GM21737 (cell line): ENCODE measurements around the gene SIL1.
"Not testable (repeated sequence)": the region's sequence is repeated elsewhere in the genome, so short reads cannot be mapped to it uniquely, and the experiment has no call there.

Experiments
- ATAC-seq: cut with Tn5 transposase; IDR thresholded peaks from one replicate; pipeline ENCODE4 v1.9.1; 2021; ENCODE audit warnings: mild to moderate bottlenecking, moderate library complexity; ENCODE audit not compliant: unreplicated experiment

Gene SIL1

GRCh38 chr5:138930371-138931097 lies 267.6 kb downstream of the SIL1 start:
- ATAC-seq: no peak

- ATAC-seq: no peak
Measured at GRCh38 chr5:138929571-138929955, 268.6 kb downstream of the SIL1 start.

GRCh38 chr5:138927979-138928378 lies 270.2 kb downstream of the SIL1 start:
- ATAC-seq: no peak

GRCh38 chr5:138927544-138927943 lies 270.6 kb downstream of the SIL1 start:
- ATAC-seq: no peak

- ATAC-seq: no peak
Measured at GRCh38 chr5:138926688-138927448, 271.3 kb downstream of the SIL1 start.

- ATAC-seq: no peak
Measured at GRCh38 chr5:138926257-138926656, 271.9 kb downstream of the SIL1 start.

- ATAC-seq: no peak
Measured at GRCh38 chr5:138925090-138925635, 273.0 kb downstream of the SIL1 start.

GRCh38 chr5:138922494-138922893 lies 275.7 kb downstream of the SIL1 start:
- ATAC-seq: no peak

GRCh38 chr5:138921362-138921761 lies 276.8 kb downstream of the SIL1 start:
- ATAC-seq: not testable (repeated sequence)

- no peak for ATAC-seq
Measured at GRCh38 chr5:138920181-138920580, 278.0 kb downstream of the SIL1 start.

- no peak for ATAC-seq
Measured at GRCh38 chr5:138918686-138919085, 279.5 kb downstream of the SIL1 start.

- no peak for ATAC-seq
Measured at GRCh38 chr5:138914338-138914737, 283.8 kb downstream of the SIL1 start.

- no peak for ATAC-seq
Measured at GRCh38 chr5:138913773-138914172, 284.4 kb downstream of the SIL1 start.

GRCh38 chr5:138912093-138912492 lies 286.1 kb downstream of the SIL1 start:
- no peak for ATAC-seq

- ATAC-seq: no peak
Measured at GRCh38 chr5:138911441-138911840, 286.7 kb downstream of the SIL1 start.

- no peak for ATAC-seq
Measured at GRCh38 chr5:138910546-138911185, 287.5 kb downstream of the SIL1 start.

- ATAC-seq: no peak
Measured at GRCh38 chr5:138909734-138910133, 288.4 kb downstream of the SIL1 start.

GRCh38 chr5:138905541-138905940 lies 292.6 kb downstream of the SIL1 start:
- ATAC-seq: no peak

- no peak for ATAC-seq
Measured at GRCh38 chr5:138903130-138903775, 294.9 kb downstream of the SIL1 start.

- no peak for ATAC-seq
Measured at GRCh38 chr5:138901716-138902115, 296.5 kb downstream of the SIL1 start.
